T-cell (primary cell): ENCODE data around the gene TSGA10. TPM values are rescaled to one million over a fixed set of nuclear protein-coding genes. Genes with fewer than 3 reads are reported as not detected.

ENCODE experiments used
- ATAC-seq, 4 experiments: fragments of 200-7000 bp in 3 of 4; fragments of 150-1000 bp in 1 of 4; cut with Tn5 transposase; replicated peaks in 1 of 4; 1 replicate in 3 of 4; 2 replicates in 1 of 4; pipeline ENCODE4 v1.10.0; 2021; ENCODE audit warnings: moderate library complexity in 3 of 4, mild to moderate bottlenecking in 2 of 4, moderate number of reproducible peaks in 1 of 4
- CTCF ChIA-PET, 2 donors: fragments of 300-600 bp; sonication (Branson Sonifier 250); formaldehyde crosslinking; loops; one replicate each; lab custom pipeline; 2022; ENCODE audit warnings: antibody characterized with exemption in 2 of 2; lab: Charles Lee
- POLR2A ChIA-PET, 2 donors: fragments of 300-600 bp; sonication (Branson Sonifier 250); formaldehyde crosslinking; loops; one replicate each; lab custom pipeline; 2022; ENCODE audit warnings: antibody characterized with exemption in 2 of 2; lab: Charles Lee
- DNase-seq, 35 experiments: peaks; one replicate each; pipeline versions ENCODE4 v3.0.0 to v3.0.0-alpha.2; 2013 to 2023
- H3K27ac ChIP-seq: one replicate; pipeline ENCODE4 v1.5.1; 2013; ENCODE audit warnings: low read length
- H3K27me3 ChIP-seq, 2 experiments: replicated peaks in 1 of 2; 1 replicate in 1 of 2; 2 replicates in 1 of 2; pipeline versions ENCODE4 v1.6.1 to v1.7.0; 2013; ENCODE audit warnings: low read length in 1 of 2, mixed read lengths in 1 of 2; ENCODE audit not compliant: control insufficient read depth in 2 of 2, insufficient read depth in 2 of 2; ENCODE audit errors: extremely low read depth in 1 of 2
- H3K36me3 ChIP-seq, 2 donors: 1 replicate in 1 of 2; 2 replicates in 1 of 2; pipeline versions ENCODE4 v1.6.1 to v1.7.0; 2013; ENCODE audit warnings: low read length in 1 of 2; ENCODE audit not compliant: control insufficient read depth in 2 of 2, insufficient read depth in 1 of 2; ENCODE audit errors: extremely low read depth in 1 of 2
- H3K4me1 ChIP-seq, 2 experiments: 1 replicate in 1 of 2; 2 replicates in 1 of 2; pipeline versions ENCODE4 v1.6.1 to v1.7.0; 2013; ENCODE audit warnings: low read length in 2 of 2, mixed read lengths in 1 of 2; ENCODE audit not compliant: insufficient read depth in 2 of 2, control insufficient read depth in 1 of 2; ENCODE audit errors: extremely low read depth in 1 of 2
- H3K4me3 ChIP-seq, 2 donors: 1 replicate in 1 of 2; 2 replicates in 1 of 2; pipeline versions ENCODE4 v1.5.1 to v1.7.0; 2013; ENCODE audit warnings: mild to moderate bottlenecking in 2 of 2, low read length in 1 of 2, moderate library complexity in 1 of 2; ENCODE audit not compliant: control insufficient read depth in 1 of 2; ENCODE audit errors: extremely low read depth in 1 of 2
- H3K9me3 ChIP-seq: 2 replicates; pipeline ENCODE4 v1.7.0; 2013
- H3K27ac Mint-ChIP-seq, 2 donors: one replicate each; pipeline ENCODE4 v1.8.0; 2020 to 2021; ENCODE audit warnings: mild to moderate bottlenecking in 2 of 2, mixed read lengths in 2 of 2
- H3K27me3 Mint-ChIP-seq, 2 donors: one replicate each; pipeline ENCODE4 v1.8.0; 2021 to 2022; ENCODE audit warnings: mixed read lengths in 2 of 2
- H3K36me3 Mint-ChIP-seq: one replicate; pipeline ENCODE4 v1.8.0; 2021; ENCODE audit warnings: mixed read lengths
- H3K4me1 Mint-ChIP-seq, 3 donors: one replicate each; pipeline ENCODE4 v1.8.0; 2020 to 2022; ENCODE audit warnings: mixed read lengths in 3 of 3, mild to moderate bottlenecking in 1 of 3
- H3K4me3 Mint-ChIP-seq, 3 donors: one replicate each; pipeline ENCODE4 v1.8.0; 2020 to 2022; ENCODE audit warnings: mild to moderate bottlenecking in 3 of 3, mixed read lengths in 3 of 3, moderate library complexity in 3 of 3
- H3K9me3 Mint-ChIP-seq, 3 donors: one replicate each; pipeline ENCODE4 v1.8.0; 2020 to 2022; ENCODE audit warnings: mixed read lengths in 3 of 3
- WGBS: methylation state at CpG from one replicate; pipeline ENCODE4 v1.1.5; 2013; ENCODE audit warnings: missing lambda C conversion rate; ENCODE audit not compliant: insufficient coverage; 5-methylcytosine and 5-hydroxymethylcytosine counted together
- total RNA-seq, 35 experiments: library from RNA in 6 of 35; stranded (reverse) in 6 of 35; fragments of 120-200 nt in 1 of 35; gene quantifications; one replicate each; pipeline versions ENCODE4 v1.2.1 to v1.2.4 and lab custom pipeline; 2013 to 2026

TSGA10 gene
- total RNA-seq, 5 donors from 2014 or later (not counting 1 experiment from before 2014, with no cell fraction given), result 14.0 to 16.2 (median 15.8) TPM

DNA sequence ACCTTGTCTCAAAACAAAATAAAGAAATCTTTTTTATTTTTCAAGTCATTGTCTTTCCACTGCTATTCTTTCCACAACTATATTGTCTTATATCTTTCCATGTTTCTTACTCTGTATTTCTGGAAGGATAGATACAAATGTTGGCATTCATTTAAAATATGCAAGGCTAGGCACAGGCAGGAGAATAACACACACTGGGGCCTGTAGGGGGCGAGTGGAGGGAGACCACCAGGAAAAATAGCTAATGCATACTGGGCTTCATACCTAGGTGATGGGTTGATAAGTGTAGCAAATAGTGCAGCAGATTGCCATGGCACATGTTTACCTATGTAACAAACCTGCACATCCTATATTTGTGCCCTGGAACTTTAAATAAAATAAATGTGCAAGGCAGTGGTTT is 35.8 kb upstream of the TSGA10 start:
- Histone ChIP-seq H3K4me1 (peaks cover 0 to 2% of the 10 kb centered on the region in 2 experiments), H3K9me3 (no peaks in the 10 kb centered on the region), H3K36me3 (peaks cover 0 to 45% of the 10 kb centered on the region in 2 donors), H3K4me3 (no peak overlapping the region), H3K27ac (no peak overlapping the region), H3K27me3 (no peaks in the 10 kb centered on the region)
- 100% methylated on average over 1 of the region's 1 CpG for WGBS
- Mint-ChIP-seq H3K9me3 (no peaks in the 10 kb centered on the region), H3K4me1 (peaks cover 2 to 16% (median 10%) of the 10 kb centered on the region in 3 donors), H3K4me3 (no peak overlapping the region), H3K36me3 (peaks cover 53% of the 10 kb centered on the region), H3K27me3 (no peaks in the 10 kb centered on the region), H3K27ac (peak overlapping the region in 1 of 2 donors; percentile 31)
- ChIA-PET CTCF (no interaction called here), POLR2A (no interaction called here)
- DNase-seq (no peak), ATAC-seq (no peak)

GRCh38 chr2:99188357-99188756 is 33.6 kb upstream of the TSGA10 start:
- Mint-ChIP-seq H3K9me3 (no peaks in the 10 kb centered on the region), H3K4me1 (peaks cover 15 to 32% (median 23%) of the 10 kb centered on the region in 3 donors), H3K27me3 (no peaks in the 10 kb centered on the region), H3K36me3 (peaks cover 45% of the 10 kb centered on the region), H3K27ac (no peak overlapping the region), H3K4me3 (no peak overlapping the region)
- peaks cover 2% of the 10 kb centered on the region in 2 experiments for H3K4me1 ChIP-seq
- H3K36me3 ChIP-seq, result peaks cover 0 to 31% of the 10 kb centered on the region in 2 donors
- H3K27ac ChIP-seq, result no peak overlapping the region
- no peak for ATAC-seq
- DNase-seq, result no peak
- H3K27me3 ChIP-seq, result no peaks in the 10 kb centered on the region
- H3K4me3 ChIP-seq, result no peak overlapping the region
- no CpG with 5 or more reads among the region's 3 CpGs for WGBS
- ChIA-PET POLR2A (no interaction called here), CTCF (no interaction called here)
- no peaks in the 10 kb centered on the region for H3K9me3 ChIP-seq

GRCh38 chr2:99187011-99187410 is 32.3 kb upstream of the TSGA10 start:
- Mint-ChIP-seq H3K9me3 (no peaks in the 10 kb centered on the region), H3K27ac (peak overlapping the region in 1 of 2 donors; percentile 16), H3K4me3 (no peak overlapping the region), H3K27me3 (no peaks in the 10 kb centered on the region), H3K36me3 (peaks cover 35% of the 10 kb centered on the region), H3K4me1 (peaks cover 23 to 41% (median 32%) of the 10 kb centered on the region in 3 donors)
- CTCF ChIA-PET, result no interaction called here
- no peaks in the 10 kb centered on the region for H3K9me3 ChIP-seq
- POLR2A ChIA-PET, result no interaction called here
- DNase-seq (no peak), ATAC-seq (no peak)
- H3K27ac ChIP-seq, result no peak overlapping the region
- H3K4me1 ChIP-seq, result peaks cover 2 to 6% of the 10 kb centered on the region in 2 experiments
- H3K4me3 ChIP-seq, result no peak overlapping the region
- peaks cover 0 to 27% of the 10 kb centered on the region in 2 donors for H3K36me3 ChIP-seq
- H3K27me3 ChIP-seq, result no peaks in the 10 kb centered on the region

GRCh38 chr2:99184811-99185210 is 30.1 kb upstream of the TSGA10 start:
- Mint-ChIP-seq H3K27me3 (no peaks in the 10 kb centered on the region), H3K4me3 (no peak overlapping the region), H3K27ac (no peak overlapping the region), H3K4me1 (peaks cover 32 to 50% (median 45%) of the 10 kb centered on the region in 3 donors), H3K36me3 (peaks cover 21% of the 10 kb centered on the region), H3K9me3 (no peaks in the 10 kb centered on the region)
- Histone ChIP-seq H3K9me3 (no peaks in the 10 kb centered on the region), H3K36me3 (peaks cover 0 to 15% of the 10 kb centered on the region in 2 donors), H3K4me3 (no peak overlapping the region), H3K4me1 (peaks cover 14 to 17% of the 10 kb centered on the region in 2 experiments), H3K27me3 (no peaks in the 10 kb centered on the region), H3K27ac (no peak overlapping the region)
- ChIA-PET CTCF (no interaction called here), POLR2A (no interaction called here)
- ATAC-seq, result no peak
- WGBS, result no CpG with 5 or more reads among the region's 6 CpGs
- DNase-seq, result no peak

DNA sequence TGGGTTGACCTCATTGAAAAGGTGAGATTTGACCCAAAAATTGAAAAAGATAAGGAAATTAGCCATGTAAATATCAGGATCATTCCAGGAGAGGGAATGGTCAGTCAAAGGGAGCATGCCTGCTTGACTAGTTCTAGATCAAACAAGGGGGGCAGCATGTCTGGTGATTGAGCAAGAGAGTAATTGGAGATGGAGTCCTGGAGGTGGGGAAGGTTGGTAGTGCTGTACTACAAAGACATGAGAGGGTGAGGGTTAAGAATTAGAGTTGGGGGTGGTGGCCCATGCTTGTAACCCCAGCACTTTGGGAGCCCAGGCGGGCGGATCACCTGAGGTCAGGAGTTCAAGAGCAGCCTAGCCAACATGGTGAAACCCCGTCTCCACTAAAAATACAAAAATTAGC is 28.3 kb upstream of the TSGA10 start:
- H3K27ac ChIP-seq, result no peak overlapping the region
- no peaks in the 10 kb centered on the region for H3K27me3 ChIP-seq
- peaks cover 0 to 11% of the 10 kb centered on the region in 2 donors for H3K36me3 ChIP-seq
- Mint-ChIP-seq H3K36me3 (peaks cover 10% of the 10 kb centered on the region), H3K9me3 (no peaks in the 10 kb centered on the region), H3K4me1 (peaks cover 48 to 63% (median 60%) of the 10 kb centered on the region in 3 donors), H3K27ac (peak overlapping the region in 1 of 2 donors; percentile 2), H3K27me3 (no peaks in the 10 kb centered on the region), H3K4me3 (peak overlapping the region in 2 of 3 donors; percentile 34 to 92)
- CTCF ChIA-PET, result no interaction called here
- DNase-seq (no peak), ATAC-seq (no peak)
- POLR2A ChIA-PET, result no interaction called here
- H3K9me3 ChIP-seq, result no peaks in the 10 kb centered on the region
- WGBS, result 100% methylated on average over 2 of the region's 3 CpGs
- H3K4me1 ChIP-seq, result peaks cover 26 to 27% of the 10 kb centered on the region in 2 experiments
- H3K4me3 ChIP-seq, result no peak overlapping the region

GRCh38 chr2:99181624-99182000 is 26.9 kb upstream of the TSGA10 start:
- no peaks in the 10 kb centered on the region for H3K9me3 ChIP-seq
- H3K4me1 Mint-ChIP-seq, result peaks cover 61 to 74% (median 71%) of the 10 kb centered on the region in 3 donors
- H3K4me3 Mint-ChIP-seq, result peak overlapping the region; percentile 92 to 99 (median 95)
- H3K27ac Mint-ChIP-seq, result peak overlapping the region in 1 of 2 donors; percentile 97
- ATAC-seq (no peak), DNase-seq (no peak)
- peaks cover 0 to 11% of the 10 kb centered on the region in 2 donors for H3K36me3 ChIP-seq
- H3K27me3 ChIP-seq, result no peaks in the 10 kb centered on the region
- H3K9me3 Mint-ChIP-seq, result no peaks in the 10 kb centered on the region
- ChIA-PET POLR2A (interaction anchor here in 1 of 2 donors (0.9 kb wide), 1 partner anchor 26 kb away, joined by 4 read pairs; no protein-coding TSS in a partner anchor), CTCF (interaction anchor here in 1 of 2 donors (0.6 kb wide), 1 partner anchor 18 kb away, joined by 3 read pairs; no protein-coding TSS in a partner anchor)
- WGBS, result 0% methylated on average over 1 of the region's 4 CpGs
- no peak overlapping the region for H3K27ac ChIP-seq
- H3K4me3 ChIP-seq, result peak overlapping the region; percentile 89 to 99
- H3K4me1 ChIP-seq, result peaks cover 24 to 27% of the 10 kb centered on the region in 2 experiments
- H3K36me3 Mint-ChIP-seq, result peaks cover 7% of the 10 kb centered on the region
- H3K27me3 Mint-ChIP-seq, result no peaks in the 10 kb centered on the region
